Mammary epithelial cell (primary cell): ENCODE results near the gene FGF4.

Source experiments
- CTCF ChIP-seq, 2 donors: IDR thresholded peaks in 1 of 2; conservative IDR thresholded peaks in 1 of 2; 2 replicates each; pipeline ENCODE4 v1.5.1; 2011 to 2012; ENCODE audit warnings: inconsistent platforms in 2 of 2, low read length in 2 of 2, mild to moderate bottlenecking in 2 of 2, control low read depth in 1 of 2, low read depth in 1 of 2; ENCODE audit not compliant: insufficient read depth in 1 of 2; ENCODE audit errors: extremely low read depth in 1 of 2
- EZH2 ChIP-seq: IDR thresholded peaks from 2 replicates; pipeline ENCODE4 v1.6.1; 2012; ENCODE audit warnings: low read length, inconsistent platforms, borderline replicate concordance

- TF ChIP-seq CTCF (conservative IDR thresholded peaks at IDR 0.05 in 1 of 2, IDR thresholded peaks at IDR 0.05 in 1 of 2; ENCODE audit: extremely low read depth in 1 of 2, insufficient read depth in 1 of 2, low read depth in 1 of 2, low read length in 2 of 2), result no peak
- TF ChIP-seq EZH2, result no peak
Observed at GRCh38 chr11:69811431-69811830, 36.3 kb upstream of the FGF4 start.
